Adipocyte (in vitro differentiated cells): ENCODE measurements around the gene SP1.
A peak's percentile ranks its signal among the peaks of the same experiment; 100 is the strongest.
"Not testable (repeated sequence)": the region's sequence is repeated elsewhere in the genome, so short reads cannot be mapped to it uniquely, and the experiment has no call there.

Experiments
- DNase-seq: peaks from one replicate; pipeline ENCODE4 v3.0.0-alpha.2; 2015; ENCODE audit warnings: low read depth
- H3K27me3 ChIP-seq: replicated peaks from 2 replicates; pipeline ENCODE4 v1.7.0; 2013; ENCODE audit warnings: mild to moderate bottlenecking, low read length, moderate library complexity; ENCODE audit not compliant: control insufficient read depth, insufficient read depth
- H3K36me3 ChIP-seq: 2 replicates; pipeline ENCODE4 v1.7.0; 2013; ENCODE audit warnings: low read length, mild to moderate bottlenecking, moderate library complexity; ENCODE audit not compliant: control insufficient read depth, insufficient read depth, severe bottlenecking
- H3K4me1 ChIP-seq: 2 replicates; pipeline ENCODE4 v1.7.0; 2013; ENCODE audit warnings: mild to moderate bottlenecking, low read length, moderate library complexity; ENCODE audit not compliant: control insufficient read depth, insufficient read depth
- H3K4me3 ChIP-seq: 2 replicates; pipeline ENCODE4 v1.7.0; 2013; ENCODE audit warnings: mild to moderate bottlenecking, low read length, moderate library complexity
- H3K9ac ChIP-seq: 2 replicates; pipeline ENCODE4 v1.7.0; 2013; ENCODE audit warnings: mild to moderate bottlenecking, low read length, moderate library complexity
- H3K9me3 ChIP-seq: 2 replicates; pipeline ENCODE4 v1.7.0; 2013; ENCODE audit warnings: mild to moderate bottlenecking, low read length, moderate library complexity; ENCODE audit not compliant: control insufficient read depth

Gene SP1

GRCh38 chr12:53365245-53365904 is 14.6 kb upstream of the SP1 start:
- Histone ChIP-seq H3K27me3 (no peaks in the 10 kb centered on the region), H3K36me3 (no peaks in the 10 kb centered on the region), H3K4me1 (peaks cover 22% of the 10 kb centered on the region), H3K9ac (no peak overlapping the region), H3K9me3 (no peaks in the 10 kb centered on the region), H3K4me3 (no peak overlapping the region)
- DNase-seq: no peak

GRCh38 chr12:53373554-53374133 is 6.3 kb upstream of the SP1 start:
- not testable (repeated sequence) for H3K4me3 ChIP-seq, H3K27me3 ChIP-seq, H3K36me3 ChIP-seq, H3K9me3 ChIP-seq, DNase-seq
- peak overlapping the region; percentile 22 for H3K9ac ChIP-seq
- H3K4me1 ChIP-seq: peaks cover 29% of the 10 kb centered on the region

GRCh38 chr12:53374277-53374676 is 5.7 kb upstream of the SP1 start:
- H3K4me1 ChIP-seq: peaks cover 29% of the 10 kb centered on the region
- not testable (repeated sequence) for DNase-seq, H3K9ac ChIP-seq, H3K4me3 ChIP-seq, H3K36me3 ChIP-seq, H3K9me3 ChIP-seq, H3K27me3 ChIP-seq

- H3K9ac ChIP-seq: no peak overlapping the region
- no peaks in the 10 kb centered on the region for H3K9me3 ChIP-seq
- no peaks in the 10 kb centered on the region for H3K36me3 ChIP-seq
Measured at GRCh38 chr12:53376747-53377146, 3.2 kb upstream of the SP1 start.

GRCh38 chr12:53378222-53378621 is 1.8 kb upstream of the SP1 start:
- Histone ChIP-seq H3K4me1 (peaks cover 28% of the 10 kb centered on the region), H3K9me3 (no peaks in the 10 kb centered on the region), H3K4me3 (no peak overlapping the region), H3K36me3 (peaks cover 12% of the 10 kb centered on the region), H3K27me3 (no peaks in the 10 kb centered on the region), H3K9ac (no peak overlapping the region)
- no peak for DNase-seq

More at GRCh38 chr12:53376747-53377146, 3.2 kb upstream of the SP1 start:
- no peaks in the 10 kb centered on the region for H3K27me3 ChIP-seq
- H3K4me3 ChIP-seq: no peak overlapping the region
- no peak for DNase-seq
- peaks cover 22% of the 10 kb centered on the region for H3K4me1 ChIP-seq

GRCh38 chr12:53378724-53379388 is 1.1 kb upstream of the SP1 start:
- Histone ChIP-seq H3K9ac (peak overlapping the region; percentile 91), H3K27me3 (no peaks in the 10 kb centered on the region), H3K36me3 (peaks cover 18% of the 10 kb centered on the region), H3K4me1 (peaks cover 34% of the 10 kb centered on the region), H3K4me3 (peak overlapping the region; percentile 83), H3K9me3 (no peaks in the 10 kb centered on the region)
- DNase-seq: no peak

GRCh38 chr12:53379389-53380103 is 430 bp upstream of the SP1 start:
- peak; percentile 100 for DNase-seq
- H3K27me3 ChIP-seq: no peaks in the 10 kb centered on the region
- no peaks in the 10 kb centered on the region for H3K9me3 ChIP-seq
- peak overlapping the region; percentile 91 for H3K9ac ChIP-seq
- peaks cover 38% of the 10 kb centered on the region for H3K4me1 ChIP-seq
- H3K4me3 ChIP-seq: peak overlapping the region; percentile 83
- peaks cover 18% of the 10 kb centered on the region for H3K36me3 ChIP-seq

- Histone ChIP-seq H3K4me3 (peak overlapping the region; percentile 85), H3K36me3 (peaks cover 18% of the 10 kb centered on the region), H3K27me3 (no peaks in the 10 kb centered on the region), H3K9me3 (no peaks in the 10 kb centered on the region), H3K4me1 (peaks cover 46% of the 10 kb centered on the region), H3K9ac (peak overlapping the region; percentile 88)
- DNase-seq: peak; percentile 67
Measured at GRCh38 chr12:53380794-53381730, 1.1 kb downstream of the SP1 start.

GRCh38 chr12:53381731-53382630 is 2.0 kb downstream of the SP1 start:
- Histone ChIP-seq H3K27me3 (no peaks in the 10 kb centered on the region), H3K9ac (peak overlapping the region; percentile 88), H3K9me3 (no peaks in the 10 kb centered on the region), H3K4me3 (peak overlapping the region; percentile 85), H3K4me1 (peaks cover 51% of the 10 kb centered on the region), H3K36me3 (peaks cover 18% of the 10 kb centered on the region)
- DNase-seq: peak; percentile 78

- Histone ChIP-seq H3K27me3 (no peaks in the 10 kb centered on the region), H3K4me3 (peak overlapping the region; percentile 85), H3K36me3 (peaks cover 18% of the 10 kb centered on the region), H3K4me1 (peaks cover 63% of the 10 kb centered on the region), H3K9me3 (no peaks in the 10 kb centered on the region), H3K9ac (peak overlapping the region; percentile 49)
- no peak for DNase-seq
Measured at GRCh38 chr12:53383258-53383657, 3.3 kb downstream of the SP1 start.
